MCF 10A (cell line): Measurements from ENCODE around the gene SLITRK2. TPM values are rescaled to one million over a fixed set of nuclear protein-coding genes. Genes with fewer than 3 reads are reported as not detected.

Source experiments
- BruUV-seq: library from RNA; stranded (reverse); fragments of 400-500 nt; replicated peaks from 2 replicates; lab custom pipeline; 2021; lab: Mats Ljungman, UMichigan
- CTCF ChIA-PET: fragments of 300-600 bp; sonication (Branson Sonifier 250); formaldehyde crosslinking; extraction: SDS; loops from one replicate; lab custom pipeline; 2021; ENCODE audit warnings: antibody characterized with exemption, inconsistent platforms; lab: Yijun Ruan, JAX
- POLR2A ChIA-PET: fragments of 300-600, 350-650 bp; sonication (Branson Sonifier 250); formaldehyde crosslinking; extraction: SDS; loops from one replicate; lab custom pipeline; 2020; ENCODE audit warnings: antibody characterized with exemption, inconsistent platforms; lab: Yijun Ruan, JAX
- DNase-seq: peaks from one replicate; pipeline ENCODE4 v3.0.0-alpha.2; 2018; ENCODE audit not compliant: unreplicated experiment
- H3K27ac Mint-ChIP-seq: one replicate; pipeline ENCODE4 v1.8.0; 2022; ENCODE audit warnings: mild to moderate bottlenecking, low read depth, mixed read lengths; ENCODE audit not compliant: unreplicated experiment
- H3K27me3 Mint-ChIP-seq: one replicate; pipeline ENCODE4 v1.8.0; 2022; ENCODE audit warnings: mixed read lengths; ENCODE audit not compliant: insufficient read depth, unreplicated experiment
- H3K36me3 Mint-ChIP-seq: one replicate; pipeline ENCODE4 v1.8.0; 2022; ENCODE audit warnings: mild to moderate bottlenecking, moderate library complexity, mixed read lengths; ENCODE audit not compliant: insufficient read depth, unreplicated experiment
- H3K4me1 Mint-ChIP-seq: one replicate; pipeline ENCODE4 v1.8.0; 2022; ENCODE audit warnings: mixed read lengths; ENCODE audit not compliant: insufficient read depth, unreplicated experiment
- H3K4me3 Mint-ChIP-seq: one replicate; pipeline ENCODE4 v1.8.0; 2022; ENCODE audit warnings: mild to moderate bottlenecking, moderate library complexity, mixed read lengths; ENCODE audit not compliant: unreplicated experiment
- H3K9me3 Mint-ChIP-seq: one replicate; pipeline ENCODE4 v1.8.0; 2022; ENCODE audit warnings: mixed read lengths; ENCODE audit not compliant: unreplicated experiment
- intact Hi-C: fragments of 100-400 bp; cut with micrococcal nuclease; formaldehyde crosslinking; loops from 2 replicates; pipeline ENCODE4 v1.14.1; 2022
- total RNA-seq: library from RNA; stranded (reverse); gene quantifications from 2 replicates; pipeline ENCODE4 v1.2.3, GENCODE V29; 2022
- TF ChIP-seq, protein P1 (sequence below): fragments of 200-600 bp; IDR thresholded peaks from one replicate; pipeline ENCODE4 v1.8.0; 2022; ENCODE audit warnings: antibody characterized with exemption, mild to moderate bottlenecking; ENCODE audit not compliant: unreplicated experiment

The SLITRK2 gene
- total RNA-seq, 1 experiment from 2014 or later, result not detected

DNA sequence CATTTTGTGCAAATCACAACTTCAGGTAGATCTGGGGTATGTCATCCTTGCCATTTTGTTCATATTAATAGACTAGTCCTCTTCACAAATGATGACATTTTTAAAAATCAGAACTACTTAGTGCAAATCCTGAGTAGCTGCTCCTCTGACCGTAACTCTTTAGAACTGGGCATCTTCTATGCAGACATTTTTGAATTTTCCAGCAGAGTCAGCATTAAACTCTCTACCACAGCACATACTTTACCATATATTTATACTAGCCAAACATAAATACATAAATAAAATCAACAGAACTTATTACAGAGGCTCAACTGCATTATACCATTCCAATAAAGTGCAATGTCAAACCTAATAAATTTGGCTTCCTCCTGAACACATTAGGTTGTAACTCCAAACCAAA lies 4.5 kb upstream of the SLITRK2 start:
- Mint-ChIP-seq H3K4me3 (no peak overlapping the region), H3K9me3 (no peaks in the 10 kb centered on the region), H3K36me3 (no peaks in the 10 kb centered on the region), H3K27ac (no peak overlapping the region), H3K4me1 (no peaks in the 10 kb centered on the region), H3K27me3 (no peaks in the 10 kb centered on the region)
- TF ChIP-seq, protein P1, sequence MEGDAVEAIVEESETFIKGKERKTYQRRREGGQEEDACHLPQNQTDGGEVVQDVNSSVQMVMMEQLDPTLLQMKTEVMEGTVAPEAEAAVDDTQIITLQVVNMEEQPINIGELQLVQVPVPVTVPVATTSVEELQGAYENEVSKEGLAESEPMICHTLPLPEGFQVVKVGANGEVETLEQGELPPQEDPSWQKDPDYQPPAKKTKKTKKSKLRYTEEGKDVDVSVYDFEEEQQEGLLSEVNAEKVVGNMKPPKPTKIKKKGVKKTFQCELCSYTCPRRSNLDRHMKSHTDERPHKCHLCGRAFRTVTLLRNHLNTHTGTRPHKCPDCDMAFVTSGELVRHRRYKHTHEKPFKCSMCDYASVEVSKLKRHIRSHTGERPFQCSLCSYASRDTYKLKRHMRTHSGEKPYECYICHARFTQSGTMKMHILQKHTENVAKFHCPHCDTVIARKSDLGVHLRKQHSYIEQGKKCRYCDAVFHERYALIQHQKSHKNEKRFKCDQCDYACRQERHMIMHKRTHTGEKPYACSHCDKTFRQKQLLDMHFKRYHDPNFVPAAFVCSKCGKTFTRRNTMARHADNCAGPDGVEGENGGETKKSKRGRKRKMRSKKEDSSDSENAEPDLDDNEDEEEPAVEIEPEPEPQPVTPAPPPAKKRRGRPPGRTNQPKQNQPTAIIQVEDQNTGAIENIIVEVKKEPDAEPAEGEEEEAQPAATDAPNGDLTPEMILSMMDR, result no peak
- ChIA-PET POLR2A (no interaction called here), CTCF (interaction anchor here (0.5 kb wide), 1 partner anchor 1243 kb away, joined by 5 read pairs; no protein-coding TSS in a partner anchor)
- no TSS peak for BruUV-seq
- no peak for DNase-seq
- intact Hi-C loops, result no loop called here

- no peak overlapping the region for H3K27ac Mint-ChIP-seq
- no peaks in the 10 kb centered on the region for H3K27me3 Mint-ChIP-seq
- no peaks in the 10 kb centered on the region for H3K9me3 Mint-ChIP-seq
- TF ChIP-seq, protein P1, result no peak
- intact Hi-C loops, result no loop called here
- H3K36me3 Mint-ChIP-seq, result no peaks in the 10 kb centered on the region
- no TSS peak for BruUV-seq
- DNase-seq, result no peak
- H3K4me1 Mint-ChIP-seq, result no peaks in the 10 kb centered on the region
- no peak overlapping the region for H3K4me3 Mint-ChIP-seq
- CTCF ChIA-PET, result no interaction called here
- POLR2A ChIA-PET, result no interaction called here
Measured at GRCh38 chrX:145816601-145817315, 871 bp upstream of the SLITRK2 start.

- CTCF ChIA-PET, result no interaction called here
Measured at GRCh38 chrX:145818186-145819113, 821 bp downstream of the SLITRK2 start.

More at GRCh38 chrX:145818186-145819113, 821 bp downstream of the SLITRK2 start:
- Mint-ChIP-seq H3K27ac (no peak overlapping the region), H3K4me3 (no peak overlapping the region), H3K27me3 (no peaks in the 10 kb centered on the region), H3K9me3 (no peaks in the 10 kb centered on the region), H3K36me3 (no peaks in the 10 kb centered on the region), H3K4me1 (no peaks in the 10 kb centered on the region)
- no TSS peak for BruUV-seq
- intact Hi-C loops, result no loop called here
- TF ChIP-seq, protein P1, result no peak
- DNase-seq, result no peak
- POLR2A ChIA-PET, result no interaction called here
